ENCODE measurements around the gene PRX. TPM values are rescaled to one million over a fixed set of nuclear protein-coding genes. Genes with fewer than 3 reads are reported as not detected.

PRX gene
- total and polyA plus RNA-seq, 3 donors from 2014 or later = 3.6 to 5.1 (median 4.9) TPM

- DNase-seq = no peak
- TF ChIP-seq POLR2A (IDR thresholded peaks at IDR 0.05) (no peak), CTCF (IDR thresholded peaks at IDR 0.05) (no peak)
- no peaks in the 10 kb centered on the region for H3K27me3 ChIP-seq
- no peak overlapping the region for H3K4me3 ChIP-seq
- 93 to 94% methylated on average over 4 of the region's 4 CpGs for WGBS, 2 donors
- H3K27ac ChIP-seq = no peak overlapping the region
- H3K9me3 ChIP-seq = no peaks in the 10 kb centered on the region
- intact Hi-C loops (cut with DNase I; ENCODE audit: low total_unique reads) = no loop called here
- H3K4me1 ChIP-seq = peaks cover 8% of the 10 kb centered on the region
- H3K36me3 ChIP-seq (ENCODE audit: low read depth, missing control alignments) = no peaks in the 10 kb centered on the region
These were observed 36.3 kb upstream of the PRX start for GRCh38 chr19:40449506-40449905.

- intact Hi-C loops (cut with DNase I; ENCODE audit: low total_unique reads) = no loop called here
- Histone ChIP-seq H3K27ac (peak overlapping the region in 1 of 2 donors; percentile 100), H3K36me3 (ENCODE audit: low read depth, missing control alignments) (no peaks in the 10 kb centered on the region), H3K4me1 (peaks cover 22% of the 10 kb centered on the region), H3K9me3 (no peaks in the 10 kb centered on the region), H3K27me3 (no peaks in the 10 kb centered on the region), H3K4me3 (no peak overlapping the region)
- no peak for DNase-seq
- TF ChIP-seq POLR2A (IDR thresholded peaks at IDR 0.05) = no peak
- no peak for TF ChIP-seq CTCF (IDR thresholded peaks at IDR 0.05)
- 76 to 81% methylated on average over 8 of the region's 8 CpGs for WGBS, 2 donors
These were observed 33.1 kb upstream of the PRX start for GRCh38 chr19:40446263-40446784.

GRCh38 chr19:40445780-40446262 is 32.6 kb upstream of the PRX start:
- DNase-seq = no peak
- intact Hi-C loops (cut with DNase I; ENCODE audit: low total_unique reads) = no loop called here
- TF ChIP-seq POLR2A (IDR thresholded peaks at IDR 0.05) (no peak), CTCF (IDR thresholded peaks at IDR 0.05) (no peak)
- Histone ChIP-seq H3K9me3 (no peaks in the 10 kb centered on the region), H3K4me1 (peaks cover 23% of the 10 kb centered on the region), H3K4me3 (no peak overlapping the region), H3K27me3 (no peaks in the 10 kb centered on the region), H3K36me3 (ENCODE audit: low read depth, missing control alignments) (no peaks in the 10 kb centered on the region), H3K27ac (peak overlapping the region in 1 of 2 donors; percentile 100)
- WGBS, 2 donors = 52 to 58% methylated on average over 6 to 9 of the region's 9 CpGs

GRCh38 chr19:40444825-40445312 is 31.7 kb upstream of the PRX start:
- no peak for TF ChIP-seq CTCF (IDR thresholded peaks at IDR 0.05)
- no peak for TF ChIP-seq POLR2A (IDR thresholded peaks at IDR 0.05)
- Histone ChIP-seq H3K9me3 (no peaks in the 10 kb centered on the region), H3K4me1 (peaks cover 23% of the 10 kb centered on the region), H3K27ac (peak overlapping the region; percentile 92 to 100), H3K36me3 (ENCODE audit: low read depth, missing control alignments) (no peaks in the 10 kb centered on the region), H3K4me3 (peak overlapping the region; percentile 85 to 92), H3K27me3 (no peaks in the 10 kb centered on the region)
- intact Hi-C loops (cut with DNase I; ENCODE audit: low total_unique reads) = no loop called here
- no peak for DNase-seq
- WGBS, 2 donors = 12 to 15% methylated on average over 18 of the region's 18 CpGs
